ENCODE results near the gene FXYD1.

FXYD1 gene

GRCh38 chr19:35116072-35116801 is 22.4 kb upstream of the FXYD1 start:
- no peak for ATAC-seq

GRCh38 chr19:35117116-35117515 is 21.5 kb upstream of the FXYD1 start:
- ATAC-seq, result no peak
- no peak for TF ChIP-seq GLIS3 (CRISPR knock-in tag; IDR thresholded peaks at IDR 0.05)
- TF ChIP-seq PPARA (CRISPR knock-in tag; IDR thresholded peaks at IDR 0.05; ENCODE audit: borderline replicate concordance), result no peak
- TF ChIP-seq CREB5 (CRISPR knock-in tag; IDR thresholded peaks at IDR 0.05; ENCODE audit: low read depth), result no peak
- TF ChIP-seq POU6F1 (CRISPR knock-in tag; IDR thresholded peaks at IDR 0.05; ENCODE audit: borderline replicate concordance, low read depth), result no peak

More at GRCh38 chr19:35116072-35116801, 22.4 kb upstream of the FXYD1 start:
- TF ChIP-seq PPARA (CRISPR knock-in tag; IDR thresholded peaks at IDR 0.05; ENCODE audit: borderline replicate concordance) (no peak), CREB5 (CRISPR knock-in tag; IDR thresholded peaks at IDR 0.05; ENCODE audit: low read depth) (no peak), RARB (CRISPR knock-in tag; IDR thresholded peaks at IDR 0.05) (no peak), ZFP30 (CRISPR knock-in tag; IDR thresholded peaks at IDR 0.05) (no peak)

GRCh38 chr19:35117799-35118198 is 20.8 kb upstream of the FXYD1 start:
- no peak for ATAC-seq
- TF ChIP-seq ZFP3 (CRISPR knock-in tag; IDR thresholded peaks at IDR 0.05) (no peak), OSR1 (CRISPR knock-in tag; IDR thresholded peaks at IDR 0.05) (no peak), POU6F1 (CRISPR knock-in tag; IDR thresholded peaks at IDR 0.05; ENCODE audit: borderline replicate concordance, low read depth) (no peak), CSRNP3 (CRISPR knock-in tag; IDR thresholded peaks at IDR 0.05) (no peak), TCF4 (CRISPR knock-in tag; IDR thresholded peaks at IDR 0.05; ENCODE audit: borderline replicate concordance) (no peak), PPARA (CRISPR knock-in tag; IDR thresholded peaks at IDR 0.05; ENCODE audit: borderline replicate concordance) (no peak), TOX (CRISPR knock-in tag; IDR thresholded peaks at IDR 0.05; ENCODE audit: borderline replicate concordance) (no peak), SNAI2 (CRISPR knock-in tag; IDR thresholded peaks at IDR 0.05) (no peak)

GRCh38 chr19:35118268-35119020 is 20.2 kb upstream of the FXYD1 start:
- ATAC-seq, result no peak
- TF ChIP-seq CREB5 (CRISPR knock-in tag; IDR thresholded peaks at IDR 0.05; ENCODE audit: low read depth) (no peak), CSRNP3 (CRISPR knock-in tag; IDR thresholded peaks at IDR 0.05) (no peak), SNAI2 (CRISPR knock-in tag; IDR thresholded peaks at IDR 0.05) (no peak), ZNF70 (CRISPR knock-in tag; IDR thresholded peaks at IDR 0.05) (no peak), ZFP30 (CRISPR knock-in tag; IDR thresholded peaks at IDR 0.05) (no peak), ESRRG (CRISPR knock-in tag; IDR thresholded peaks at IDR 0.05) (no peak)

Data from SK-N-SH treated with all-trans-retinoic acid at 6 μM for 48 hours (cell line).